Esophagus (tissue), 2 donors: ENCODE data around the gene CCDC6. TPM values are rescaled to one million over a fixed set of nuclear protein-coding genes. Genes with fewer than 3 reads are reported as not detected.

Source experiments
- H3K27ac ChIP-seq, 2 donors: one replicate each; pipeline ENCODE4 v1.5.1; 2013; ENCODE audit warnings: low read depth in 2 of 2, mild to moderate bottlenecking in 2 of 2, inconsistent platforms in 1 of 2, low read length in 1 of 2, moderate library complexity in 1 of 2
- H3K27me3 ChIP-seq, 2 donors: one replicate each; pipeline ENCODE4 v1.6.1; 2013; ENCODE audit warnings: low read length in 2 of 2, control low read depth in 1 of 2, mild to moderate bottlenecking in 1 of 2; ENCODE audit not compliant: insufficient read depth in 2 of 2, control insufficient read depth in 1 of 2
- H3K36me3 ChIP-seq, 2 donors: one replicate each; pipeline ENCODE4 v1.6.1; 2013; ENCODE audit warnings: low read length in 1 of 2; ENCODE audit not compliant: control insufficient read depth in 2 of 2, insufficient read depth in 2 of 2
- H3K4me1 ChIP-seq, 2 donors: one replicate each; pipeline ENCODE4 v1.6.1; 2013; ENCODE audit warnings: low read length in 1 of 2; ENCODE audit not compliant: control insufficient read depth in 2 of 2, insufficient read depth in 2 of 2
- H3K4me3 ChIP-seq, 2 donors: one replicate each; pipeline ENCODE4 v1.5.1; 2013; ENCODE audit warnings: low read length in 2 of 2, mild to moderate bottlenecking in 2 of 2, low read depth in 1 of 2, moderate library complexity in 1 of 2
- H3K9me3 ChIP-seq, 2 donors: one replicate each; pipeline ENCODE4 v1.6.1; 2013; ENCODE audit warnings: mild to moderate bottlenecking in 2 of 2, low read depth in 1 of 2, low read length in 1 of 2, moderate library complexity in 1 of 2; ENCODE audit not compliant: control insufficient read depth in 2 of 2, insufficient read depth in 1 of 2
- WGBS, 2 donors: extraction: QIAGEN DNeasy Blood & Tissue Kit; methylation state at CpG; one replicate each; pipeline ENCODE4 v1.1.7; 2013; 5-methylcytosine and 5-hydroxymethylcytosine counted together
- polyA plus RNA-seq, 2 donors: library from polyadenylated mRNA; stranded (reverse); fragments of 200-250 nt; gene quantifications; one replicate each; pipeline ENCODE4 v1.2.3, GENCODE V29; 2013
- donor health status: healthy with polysubstance abuse.
- donor health status: Bipolar disorder and iron deficiency.

The CCDC6 gene
- polyA plus RNA-seq, 2 donors, result 23.2 to 25.9 TPM

- no peak overlapping the region for H3K4me3 ChIP-seq
- H3K36me3 ChIP-seq, result no peaks in the 10 kb centered on the region
- no peak overlapping the region for H3K27ac ChIP-seq
- H3K9me3 ChIP-seq, result no peaks in the 10 kb centered on the region
- WGBS, 2 donors, result 90 to 94% methylated on average over 6 of the region's 6 CpGs
- H3K4me1 ChIP-seq, result no peaks in the 10 kb centered on the region
- H3K27me3 ChIP-seq, result no peaks in the 10 kb centered on the region
These were observed 131.9 kb downstream of the CCDC6 start for GRCh38 chr10:59774451-59774850.

- Histone ChIP-seq H3K9me3 (no peaks in the 10 kb centered on the region), H3K4me1 (no peaks in the 10 kb centered on the region), H3K27me3 (no peaks in the 10 kb centered on the region), H3K36me3 (no peaks in the 10 kb centered on the region), H3K27ac (no peak overlapping the region), H3K4me3 (no peak overlapping the region)
- 84 to 91% methylated on average over 2 of the region's 2 CpGs for WGBS, 2 donors
These were observed 133.3 kb downstream of the CCDC6 start for GRCh38 chr10:59773088-59773487.

DNA sequence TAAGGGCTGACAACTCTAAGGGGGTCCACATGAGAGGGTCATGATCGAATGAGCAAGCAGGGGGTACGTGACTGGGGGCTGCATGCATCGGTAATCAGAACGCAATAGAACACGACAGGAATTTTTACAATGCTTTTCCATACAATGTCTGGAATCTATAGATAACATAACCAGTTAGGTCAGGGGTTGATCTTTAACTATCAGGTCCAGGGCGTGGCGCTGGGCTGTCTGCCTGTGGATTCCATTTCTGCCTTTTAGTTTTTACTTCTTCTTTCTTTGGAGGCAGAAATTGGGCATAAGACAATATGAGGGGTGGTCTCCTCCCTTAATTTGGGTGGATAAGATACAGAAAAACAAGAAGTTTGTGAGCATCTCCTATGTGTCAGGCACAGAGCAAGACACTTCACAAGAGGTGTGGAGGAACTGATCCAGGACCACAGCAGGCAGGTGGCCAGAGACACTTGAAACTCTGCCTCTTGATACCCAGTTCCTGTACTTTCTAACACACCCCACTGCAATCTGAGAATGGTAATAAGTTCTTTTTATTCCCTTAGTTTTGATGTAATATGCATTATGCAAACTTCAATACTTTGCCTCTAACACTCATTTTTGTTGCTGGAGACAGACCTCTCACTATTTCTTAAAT is 135.1 kb downstream of the CCDC6 start:
- Histone ChIP-seq H3K9me3 (no peaks in the 10 kb centered on the region), H3K4me3 (no peak overlapping the region), H3K36me3 (no peaks in the 10 kb centered on the region), H3K4me1 (no peaks in the 10 kb centered on the region), H3K27ac (no peak overlapping the region), H3K27me3 (no peaks in the 10 kb centered on the region)
- 84 to 93% methylated on average over 7 of the region's 7 CpGs for WGBS, 2 donors

DNA sequence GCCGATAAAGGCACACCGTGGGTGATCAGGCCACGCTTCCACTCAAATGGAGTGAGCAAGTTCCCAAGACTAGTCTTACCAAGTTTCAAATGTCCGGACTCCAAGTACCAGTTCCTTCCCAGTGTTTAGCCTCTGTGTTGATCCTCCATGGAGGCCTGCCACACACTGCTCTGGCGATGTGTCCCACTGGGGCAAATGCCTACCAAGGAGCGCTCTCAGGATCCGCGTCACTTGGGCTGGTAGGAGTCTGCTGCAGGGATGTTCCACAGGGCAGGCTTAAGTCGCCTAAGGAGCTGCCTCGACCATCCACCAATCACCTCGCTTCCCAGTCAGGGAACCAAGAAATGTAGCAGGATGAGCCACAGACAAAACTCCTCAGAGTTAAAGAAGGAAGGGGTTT is 135.7 kb downstream of the CCDC6 start:
- Histone ChIP-seq H3K36me3 (no peaks in the 10 kb centered on the region), H3K4me1 (no peaks in the 10 kb centered on the region), H3K27me3 (no peaks in the 10 kb centered on the region), H3K9me3 (no peaks in the 10 kb centered on the region), H3K4me3 (no peak overlapping the region), H3K27ac (no peak overlapping the region)
- WGBS, 2 donors, result 97% methylated on average over 11 of the region's 11 CpGs

DNA sequence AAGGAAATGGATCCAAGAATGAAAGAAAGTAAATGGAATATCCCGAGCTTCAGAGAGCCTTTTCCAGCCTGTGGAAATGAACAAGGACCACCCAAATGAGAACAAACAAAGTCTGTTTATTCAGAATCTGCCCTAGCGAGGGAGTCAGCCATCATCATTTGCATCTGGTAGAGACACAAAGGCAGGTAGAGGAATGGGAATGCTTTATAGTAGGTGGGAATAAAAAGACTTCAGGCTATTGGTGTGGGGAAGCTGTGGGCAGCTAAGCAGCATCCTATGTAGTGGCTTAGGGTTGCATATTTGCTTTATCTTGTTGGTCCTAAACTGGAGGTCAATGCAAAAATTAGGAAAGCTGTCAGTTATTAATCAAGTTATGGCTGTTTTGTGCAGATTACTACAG is 143.9 kb downstream of the CCDC6 start:
- no peaks in the 10 kb centered on the region for H3K4me1 ChIP-seq
- H3K27me3 ChIP-seq, result no peaks in the 10 kb centered on the region
- H3K4me3 ChIP-seq, result no peak overlapping the region
- WGBS, 2 donors, result 32 to 34% methylated on average over 2 of the region's 2 CpGs
- no peak overlapping the region for H3K27ac ChIP-seq
- no peaks in the 10 kb centered on the region for H3K36me3 ChIP-seq
- H3K9me3 ChIP-seq, result no peaks in the 10 kb centered on the region

DNA sequence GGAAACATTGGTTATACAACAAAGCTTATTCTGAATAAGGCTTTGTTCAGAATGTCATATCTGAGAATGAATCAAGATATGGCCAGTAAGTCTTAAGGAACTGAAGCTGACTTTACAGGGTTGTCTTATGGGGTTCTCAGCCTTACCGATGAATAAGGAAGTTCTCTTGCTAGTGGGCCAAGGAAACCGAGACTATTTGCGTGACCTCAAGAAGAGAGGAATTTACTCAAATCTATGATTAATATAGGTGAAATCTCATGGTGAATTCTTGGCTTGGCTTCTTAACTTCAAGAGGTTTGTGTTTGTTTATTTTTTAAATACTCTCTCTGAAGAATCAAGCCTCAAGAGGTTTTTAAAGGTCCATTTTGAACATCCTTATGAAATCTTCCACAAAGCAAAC is 148.4 kb downstream of the CCDC6 start:
- Histone ChIP-seq H3K36me3 (no peaks in the 10 kb centered on the region), H3K9me3 (no peaks in the 10 kb centered on the region), H3K27me3 (no peaks in the 10 kb centered on the region), H3K27ac (no peak overlapping the region), H3K4me1 (no peaks in the 10 kb centered on the region), H3K4me3 (no peak overlapping the region)
- 64 to 82% methylated on average over 3 of the region's 3 CpGs for WGBS, 2 donors

DNA sequence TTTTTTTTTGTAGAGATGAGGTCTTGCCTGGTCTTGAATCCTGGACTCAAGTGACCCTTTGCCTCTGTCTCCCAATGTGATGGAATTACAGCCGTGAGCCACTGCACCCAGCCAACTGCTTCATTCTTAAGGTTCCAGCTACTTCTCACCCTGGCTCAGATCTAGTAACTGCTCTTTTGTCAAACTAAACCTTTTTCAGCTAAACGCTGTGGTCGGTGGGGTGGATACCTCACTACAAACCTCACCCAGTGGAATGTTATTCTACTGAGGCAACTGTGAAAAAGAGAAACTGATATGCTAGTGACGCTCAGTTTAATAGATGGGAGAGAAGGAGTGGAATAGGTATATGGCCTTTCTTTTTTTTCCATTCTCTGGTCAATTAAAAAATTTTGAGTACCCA is 151.4 kb downstream of the CCDC6 start:
- no peaks in the 10 kb centered on the region for H3K4me1 ChIP-seq
- no peak overlapping the region for H3K27ac ChIP-seq
- 91 to 92% methylated on average over 4 of the region's 4 CpGs for WGBS, 2 donors
- H3K9me3 ChIP-seq, result no peaks in the 10 kb centered on the region
- no peaks in the 10 kb centered on the region for H3K27me3 ChIP-seq
- H3K4me3 ChIP-seq, result no peak overlapping the region
- no peaks in the 10 kb centered on the region for H3K36me3 ChIP-seq

DNA sequence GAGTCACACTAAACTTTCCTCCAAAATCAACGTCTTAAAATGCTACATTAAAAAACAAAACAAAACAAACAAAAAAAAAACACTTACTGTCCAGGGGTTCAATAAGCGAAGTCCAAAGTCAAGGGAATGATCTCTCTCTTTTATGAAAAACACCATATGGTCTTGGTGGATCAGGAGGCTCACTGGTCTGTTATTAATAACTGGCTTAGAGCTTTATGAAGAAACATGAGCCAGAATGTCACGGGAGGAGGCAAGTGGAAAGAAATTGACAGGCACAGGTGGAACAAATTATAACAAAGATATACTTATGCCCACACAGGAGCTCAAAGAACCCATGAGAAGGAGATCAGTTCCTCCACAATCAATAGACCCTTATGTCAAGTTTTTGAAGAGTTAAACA is 153.1 kb downstream of the CCDC6 start, which contains the start of gene MRLN:
Gene MRLN (minus strand): TSS at position 189 of the 400 bp plus-strand sequence.
- no peaks in the 10 kb centered on the region for H3K27me3 ChIP-seq
- no peaks in the 10 kb centered on the region for H3K9me3 ChIP-seq
- no peak within 1 kb of the TSS for H3K4me3 ChIP-seq
- WGBS, 2 donors, result 61 to 62% methylated on average over 3 of the region's 3 CpGs
- no peak within 1 kb of the TSS for H3K27ac ChIP-seq
- no peaks in the 10 kb centered on the region for H3K36me3 ChIP-seq
- H3K4me1 ChIP-seq, result no peaks in the 10 kb centered on the region

GRCh38 chr10:59752278-59752940 is 153.9 kb downstream of the CCDC6 start:
- Histone ChIP-seq H3K9me3 (no peaks in the 10 kb centered on the region), H3K4me1 (no peaks in the 10 kb centered on the region), H3K27ac (no peak overlapping the region), H3K27me3 (peaks cover 0 to 2% of the 10 kb centered on the region in 2 donors), H3K4me3 (no peak overlapping the region), H3K36me3 (no peaks in the 10 kb centered on the region)
- 65 to 69% methylated on average over 2 of the region's 2 CpGs for WGBS, 2 donors
